Subcutaneous adipose tissue (tissue), 4 donors: ENCODE data around the gene PLCB2. TPM values are rescaled to one million over a fixed set of nuclear protein-coding genes. Genes with fewer than 3 reads are reported as not detected.

Source experiments
- CTCF ChIP-seq: fragments of 450-650 bp; IDR thresholded peaks from one replicate; pipeline ENCODE4 v1.5.1; 2016; ENCODE audit warnings: low read depth, mild to moderate bottlenecking, control low read depth, antibody characterized with exemption, moderate library complexity
- total RNA-seq, 4 donors: library from RNA; depleted of rRNA; stranded (reverse); fragments of >200 nt; gene quantifications; one replicate each; pipeline ENCODE4 v1.1.0, GENCODE V29; 2016

PLCB2 gene
- total RNA-seq, 4 donors from 2014 or later = 13.8 to 69.7 (median 20.2) TPM

- TF ChIP-seq CTCF = no peak
These were observed 13.5 kb downstream of the PLCB2 start for GRCh38 chr15:40293905-40294895.

GRCh38 chr15:40293006-40293405 lies 14.7 kb downstream of the PLCB2 start:
- TF ChIP-seq CTCF = no peak

GRCh38 chr15:40292246-40292645 lies 15.5 kb downstream of the PLCB2 start:
- TF ChIP-seq CTCF = no peak

- TF ChIP-seq CTCF = no peak
These were observed 16.7 kb downstream of the PLCB2 start for GRCh38 chr15:40290918-40291574.

GRCh38 chr15:40290545-40290917 lies 17.2 kb downstream of the PLCB2 start:
- no peak for TF ChIP-seq CTCF

- TF ChIP-seq CTCF = no peak
These were observed 18.5 kb downstream of the PLCB2 start for GRCh38 chr15:40289140-40289775.

GRCh38 chr15:40287968-40288367 lies 19.8 kb downstream of the PLCB2 start:
- no peak for TF ChIP-seq CTCF
